Neuronal stem cell (in vitro differentiated cells): ENCODE data around the gene SMIM35.

ENCODE experiments used
- DNase-seq: peaks from one replicate; pipeline ENCODE4 v3.0.0-alpha.2; 2013; ENCODE audit warnings: low spot score
- H2AFZ ChIP-seq: one replicate; pipeline ENCODE4 v1.6.1; 2013; ENCODE audit warnings: mild to moderate bottlenecking, low read length, inconsistent platforms
- H2AK5ac ChIP-seq: 2 replicates; pipeline ENCODE4 v1.6.1; 2013; ENCODE audit warnings: low read depth, mild to moderate bottlenecking, inconsistent platforms, low read length, moderate library complexity, mixed read lengths
- H2BK120ac ChIP-seq: 2 replicates; pipeline ENCODE4 v1.6.1; 2013; ENCODE audit warnings: low read depth, mild to moderate bottlenecking, inconsistent platforms, low read length, moderate library complexity, mixed read lengths
- H2BK12ac ChIP-seq: one replicate; pipeline ENCODE4 v1.6.1; 2013; ENCODE audit warnings: low read length, inconsistent platforms
- H2BK15ac ChIP-seq: 2 replicates; pipeline ENCODE4 v1.6.1; 2013; ENCODE audit warnings: mild to moderate bottlenecking, low read length, inconsistent platforms, mixed read lengths
- H2BK5ac ChIP-seq: one replicate; pipeline ENCODE4 v1.6.1; 2013; ENCODE audit warnings: inconsistent platforms, mild to moderate bottlenecking, low read length, moderate library complexity
- H3K14ac ChIP-seq: one replicate; pipeline ENCODE4 v1.6.1; 2013; ENCODE audit warnings: low read length, inconsistent platforms
- H3K18ac ChIP-seq: 2 replicates; pipeline ENCODE4 v1.6.1; 2013; ENCODE audit warnings: low read length, inconsistent platforms
- H3K23ac ChIP-seq: 2 replicates; pipeline ENCODE4 v1.6.1; 2013; ENCODE audit warnings: low read depth, mild to moderate bottlenecking, mixed read lengths, low read length, inconsistent platforms; ENCODE audit not compliant: poor library complexity
- H3K27ac ChIP-seq: replicated peaks from 3 replicates; pipeline ENCODE4 v1.5.1; 2013; ENCODE audit warnings: low read length, inconsistent platforms
- H3K27me3 ChIP-seq, 3 experiments: 2 replicates each; pipeline ENCODE4 v1.6.1; 2013; ENCODE audit warnings: low read length in 3 of 3, mild to moderate bottlenecking in 2 of 3, inconsistent platforms in 1 of 3, low read depth in 1 of 3, mixed read lengths in 1 of 3, moderate library complexity in 1 of 3; ENCODE audit not compliant: control insufficient read depth in 3 of 3, insufficient read depth in 3 of 3
- H3K36me3 ChIP-seq, 2 donors: replicated peaks in 1 of 2; 2 replicates each; pipeline ENCODE4 v1.6.1; 2013; ENCODE audit warnings: low read length in 2 of 2; ENCODE audit not compliant: control insufficient read depth in 2 of 2, insufficient read depth in 2 of 2
- H3K4ac ChIP-seq: 2 replicates; pipeline ENCODE4 v1.6.1; 2013; ENCODE audit warnings: inconsistent platforms, mild to moderate bottlenecking, low read length, moderate library complexity
- H3K4me1 ChIP-seq, 2 donors: 1 replicate in 1 of 2; 2 replicates in 1 of 2; pipeline ENCODE4 v1.6.1; 2013; ENCODE audit warnings: low read length in 2 of 2, low read depth in 1 of 2; ENCODE audit not compliant: control insufficient read depth in 2 of 2, insufficient read depth in 1 of 2
- H3K4me2 ChIP-seq: one replicate; pipeline ENCODE4 v1.6.1; 2013; ENCODE audit warnings: mild to moderate bottlenecking, low read length, inconsistent platforms; ENCODE audit not compliant: insufficient read depth, poor library complexity, severe bottlenecking
- H3K4me3 ChIP-seq, 2 donors: 2 replicates each; pipeline ENCODE4 v1.5.1; 2013; ENCODE audit warnings: low read length in 2 of 2, mild to moderate bottlenecking in 2 of 2, inconsistent platforms in 1 of 2, moderate library complexity in 1 of 2
- H3K79me1 ChIP-seq: one replicate; pipeline ENCODE4 v1.6.1; 2013; ENCODE audit warnings: low read depth, mild to moderate bottlenecking, inconsistent platforms, low read length, moderate library complexity
- H3K9ac ChIP-seq: one replicate; pipeline ENCODE4 v1.6.1; 2013; ENCODE audit warnings: mild to moderate bottlenecking, low read depth, low read length, inconsistent platforms; ENCODE audit not compliant: poor library complexity
- H3K9me3 ChIP-seq, 2 donors: replicated peaks in 1 of 2; 2 replicates each; pipeline versions ENCODE3 to v1.6.1; 2013; ENCODE audit warnings: low read length in 2 of 2, mild to moderate bottlenecking in 2 of 2, inconsistent platforms in 1 of 2, low read depth in 1 of 2, mixed read lengths in 1 of 2, moderate library complexity in 1 of 2; ENCODE audit not compliant: control insufficient read depth in 2 of 2, insufficient read depth in 1 of 2
- H4K8ac ChIP-seq: one replicate; pipeline ENCODE4 v1.6.1; 2013; ENCODE audit warnings: low read depth, mild to moderate bottlenecking, inconsistent platforms, low read length, moderate library complexity
- H4K91ac ChIP-seq: one replicate; pipeline ENCODE4 v1.6.1; 2013; ENCODE audit warnings: low read length, low read depth, mild to moderate bottlenecking, inconsistent platforms; ENCODE audit not compliant: poor library complexity
- WGBS, 2 donors: extraction: QIAGEN DNeasy Blood & Tissue Kit; methylation state at CpG; one replicate each; pipeline ENCODE4 v1.1.7; 2013; ENCODE audit warnings: missing lambda C conversion rate in 2 of 2, mixed read lengths in 1 of 2; ENCODE audit not compliant: insufficient read length in 2 of 2, insufficient replicate concordance in 1 of 2; ENCODE audit errors: extremely low coverage in 2 of 2; 5-methylcytosine and 5-hydroxymethylcytosine counted together

SMIM35 gene

DNA sequence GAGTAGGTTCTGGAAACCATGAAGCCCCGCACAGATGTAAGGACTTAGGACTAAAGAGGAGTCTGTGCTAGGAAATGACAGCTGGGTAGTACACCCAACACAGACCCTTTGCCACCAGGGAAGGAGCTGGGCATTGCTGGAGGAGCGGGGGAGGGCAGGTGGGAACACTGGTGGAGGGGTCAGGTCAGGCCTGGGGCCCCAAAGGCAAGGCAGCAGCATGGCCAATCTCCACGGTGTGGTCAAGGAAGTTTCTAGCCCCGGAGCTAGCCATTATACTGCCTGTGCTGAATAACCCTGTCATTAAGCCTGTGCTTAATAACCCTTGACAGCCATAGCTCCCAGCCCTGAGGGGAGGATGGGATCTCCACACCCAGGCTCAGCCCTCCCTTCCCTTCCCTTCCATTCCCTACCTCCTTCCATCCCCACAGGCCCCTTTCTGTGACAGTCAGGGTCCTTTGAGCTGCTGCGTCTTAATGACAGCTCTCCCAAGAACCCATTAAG, 7.8 kb downstream of the SMIM35 start:
- no peak overlapping the region for H3K4ac ChIP-seq
- peaks cover 0 to 32% (median 0%) of the 10 kb centered on the region in 3 experiments for H3K27me3 ChIP-seq
- no peaks in the 10 kb centered on the region for H3K79me1 ChIP-seq
- no peak overlapping the region for H2AK5ac ChIP-seq
- H2AFZ ChIP-seq = no peak overlapping the region
- no peak overlapping the region for H2BK120ac ChIP-seq
- peak overlapping the region; percentile 15 for H2BK5ac ChIP-seq
- H4K8ac ChIP-seq = no peak overlapping the region
- H2BK15ac ChIP-seq = no peak overlapping the region
- no peak overlapping the region for H2BK12ac ChIP-seq
- H3K23ac ChIP-seq = no peak overlapping the region
- H3K9ac ChIP-seq = no peak overlapping the region
- no peak overlapping the region for H3K14ac ChIP-seq
- H3K4me3 ChIP-seq = no peak overlapping the region
- peaks cover 2 to 6% of the 10 kb centered on the region in 2 donors for H3K4me1 ChIP-seq
- no peak for DNase-seq
- WGBS, 2 donors = no CpG with 5 or more reads among the region's 5 CpGs
- no peaks in the 10 kb centered on the region for H3K36me3 ChIP-seq
- H3K4me2 ChIP-seq = no peak overlapping the region
- no peak overlapping the region for H4K91ac ChIP-seq
- no peak overlapping the region for H3K27ac ChIP-seq
- H3K9me3 ChIP-seq = no peaks in the 10 kb centered on the region
- no peak overlapping the region for H3K18ac ChIP-seq

DNA sequence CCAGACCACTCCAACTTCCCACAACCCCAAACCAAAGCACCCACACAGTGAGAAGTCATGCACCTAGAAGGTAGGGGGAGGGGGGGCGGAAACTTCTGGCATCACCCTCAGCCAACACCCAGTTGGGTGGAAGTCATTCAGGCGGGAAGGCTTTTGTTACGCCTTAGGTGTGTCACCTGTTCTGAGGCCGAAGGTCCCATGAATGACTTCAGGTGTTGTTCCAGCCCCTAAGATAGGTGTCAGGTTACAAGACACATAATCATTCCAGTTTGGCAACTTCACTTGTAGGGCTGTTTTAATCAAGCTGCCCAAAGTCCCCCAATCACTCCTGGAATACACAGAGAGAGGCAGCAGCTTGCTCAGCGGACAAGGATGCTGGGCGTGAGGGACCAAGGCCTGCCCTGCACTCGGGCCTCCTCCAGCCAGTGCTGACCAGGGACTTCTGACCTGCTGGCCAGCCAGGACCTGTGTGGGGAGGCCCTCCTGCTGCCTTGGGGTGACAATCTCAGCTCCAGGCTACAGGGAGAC, 9.9 kb downstream of the SMIM35 start, which contains the start of gene TMPRSS4:
Gene TMPRSS4, plus strand, starts transcription at position 325 of the 528 bp plus-strand sequence. CDS start 225 bp downstream, outside the sequence.
- no peak within 1 kb of the TSS for H3K27ac ChIP-seq
- H3K4me3 ChIP-seq = no peak within 1 kb of the TSS
- no peak within 1 kb of the TSS for H2AK5ac ChIP-seq
- H3K4ac ChIP-seq = no peak within 1 kb of the TSS
- peaks cover 0 to 32% (median 0%) of the 10 kb centered on the region in 3 experiments for H3K27me3 ChIP-seq
- H2BK15ac ChIP-seq = no peak within 1 kb of the TSS
- no peaks in the 10 kb centered on the region for H3K4me1 ChIP-seq
- H2BK12ac ChIP-seq = no peak within 1 kb of the TSS
- no peak within 1 kb of the TSS for H2BK120ac ChIP-seq
- H3K23ac ChIP-seq = no peak within 1 kb of the TSS
- no peak within 1 kb of the TSS for H3K4me2 ChIP-seq
- H3K18ac ChIP-seq = no peak within 1 kb of the TSS
- H3K9me3 ChIP-seq = no peaks in the 10 kb centered on the region
- H4K8ac ChIP-seq = no peak within 1 kb of the TSS
- no peak within 1 kb of the TSS for H2BK5ac ChIP-seq
- no peaks in the 10 kb centered on the region for H3K79me1 ChIP-seq
- no peak within 1 kb of the TSS for H4K91ac ChIP-seq
- no peak for DNase-seq
- H3K9ac ChIP-seq = no peak within 1 kb of the TSS
- H3K14ac ChIP-seq = no peak within 1 kb of the TSS
- whole genome bisulfite sequencing, 2 donors = no CpG with 5 or more reads among the region's 7 CpGs
- no peak within 1 kb of the TSS for H2AFZ ChIP-seq
- no peaks in the 10 kb centered on the region for H3K36me3 ChIP-seq

DNA sequence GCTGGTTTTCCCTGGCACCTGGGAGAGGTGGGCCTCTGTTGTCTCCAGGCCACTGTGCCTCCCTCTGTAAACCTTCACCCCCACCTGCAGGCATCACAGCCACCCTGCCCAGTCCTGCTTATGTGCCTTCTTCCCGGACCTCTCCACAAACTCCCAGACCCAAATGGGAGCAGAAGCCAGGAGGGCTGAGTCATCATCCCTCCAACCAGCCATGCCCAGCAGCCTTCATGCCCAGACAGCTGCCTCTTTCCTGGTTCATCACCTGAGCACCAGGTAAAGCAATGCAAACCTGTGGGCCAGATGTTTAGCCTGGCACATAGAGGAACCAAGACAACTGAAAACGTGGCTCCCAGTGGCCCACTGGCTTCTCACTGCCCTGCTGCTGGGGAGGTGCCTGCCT, 12.0 kb downstream of the SMIM35 start:
- Histone ChIP-seq H3K27me3 (peaks cover 0 to 18% (median 0%) of the 10 kb centered on the region in 3 experiments), H3K79me1 (no peaks in the 10 kb centered on the region), H3K4ac (no peak overlapping the region), H3K18ac (no peak overlapping the region), H3K23ac (no peak overlapping the region), H3K14ac (no peak overlapping the region), H2AK5ac (peak overlapping the region; percentile 77), H2BK12ac (no peak overlapping the region), H3K9ac (no peak overlapping the region), H3K4me3 (no peak overlapping the region), H3K36me3 (no peaks in the 10 kb centered on the region), H4K91ac (no peak overlapping the region), H4K8ac (no peak overlapping the region), H2BK120ac (no peak overlapping the region), H3K27ac (no peak overlapping the region), H2BK15ac (no peak overlapping the region), H2AFZ (no peak overlapping the region), H2BK5ac (no peak overlapping the region), H3K4me1 (no peaks in the 10 kb centered on the region), H3K9me3 (no peaks in the 10 kb centered on the region), H3K4me2 (no peak overlapping the region)
- no peak for DNase-seq
- no CpG with 5 or more reads among the region's 2 CpGs for WGBS, 2 donors

DNA sequence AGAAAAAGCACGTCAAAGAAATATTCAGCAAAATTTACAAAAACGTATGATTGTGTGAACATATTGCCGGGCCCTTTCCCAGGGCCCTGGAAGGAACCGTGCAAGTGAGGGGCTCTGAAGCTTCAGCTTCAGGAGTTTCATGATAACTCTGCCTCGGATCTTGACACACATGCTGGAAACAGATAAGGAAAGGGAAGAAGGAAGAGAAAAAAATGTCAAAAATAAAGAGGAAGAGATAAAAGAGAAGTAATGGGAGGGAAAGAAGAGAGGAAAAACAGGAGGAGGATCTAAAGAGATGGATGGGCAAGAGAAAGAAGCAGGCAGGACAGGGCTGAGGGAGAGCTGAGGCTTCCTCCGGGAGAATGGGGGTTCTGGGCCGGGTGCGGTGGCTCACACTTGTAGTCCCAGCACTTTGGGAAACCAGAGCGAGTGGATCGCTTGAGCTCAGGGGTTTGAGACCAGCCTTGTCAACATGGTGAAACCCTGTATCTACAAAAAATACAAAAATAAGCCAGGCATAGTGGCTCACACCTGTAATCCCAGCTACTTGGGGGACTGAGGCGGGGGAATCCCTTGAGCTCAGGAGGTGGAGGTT, 12.6 kb downstream of the SMIM35 start:
- Histone ChIP-seq H4K8ac (no peak overlapping the region), H2BK120ac (no peak overlapping the region), H2BK12ac (no peak overlapping the region), H3K4ac (no peak overlapping the region), H2AK5ac (no peak overlapping the region), H3K9me3 (no peaks in the 10 kb centered on the region), H3K23ac (no peak overlapping the region), H3K36me3 (no peaks in the 10 kb centered on the region), H3K79me1 (no peaks in the 10 kb centered on the region), H3K18ac (no peak overlapping the region), H3K4me1 (no peaks in the 10 kb centered on the region), H3K27me3 (peaks cover 0 to 12% (median 0%) of the 10 kb centered on the region in 3 experiments), H4K91ac (no peak overlapping the region), H3K27ac (no peak overlapping the region), H2BK5ac (no peak overlapping the region), H3K14ac (no peak overlapping the region), H2BK15ac (no peak overlapping the region), H3K4me3 (no peak overlapping the region), H3K4me2 (no peak overlapping the region), H3K9ac (no peak overlapping the region), H2AFZ (no peak overlapping the region)
- no CpG with 5 or more reads among the region's 11 CpGs for WGBS, 2 donors
- no peak for DNase-seq
